Left forelimb (tissue), 1 donor: ENCODE measurements around the gene ITPA.
"Not testable (repeated sequence)": the region's sequence is repeated elsewhere in the genome, so short reads cannot be mapped to it uniquely, and the experiment has no call there.

ENCODE experiments used
- DNase-seq: peaks from one replicate; pipeline ENCODE4 v3.0.0-alpha.2; 2018; ENCODE audit warnings: low spot score

ITPA gene

DNA sequence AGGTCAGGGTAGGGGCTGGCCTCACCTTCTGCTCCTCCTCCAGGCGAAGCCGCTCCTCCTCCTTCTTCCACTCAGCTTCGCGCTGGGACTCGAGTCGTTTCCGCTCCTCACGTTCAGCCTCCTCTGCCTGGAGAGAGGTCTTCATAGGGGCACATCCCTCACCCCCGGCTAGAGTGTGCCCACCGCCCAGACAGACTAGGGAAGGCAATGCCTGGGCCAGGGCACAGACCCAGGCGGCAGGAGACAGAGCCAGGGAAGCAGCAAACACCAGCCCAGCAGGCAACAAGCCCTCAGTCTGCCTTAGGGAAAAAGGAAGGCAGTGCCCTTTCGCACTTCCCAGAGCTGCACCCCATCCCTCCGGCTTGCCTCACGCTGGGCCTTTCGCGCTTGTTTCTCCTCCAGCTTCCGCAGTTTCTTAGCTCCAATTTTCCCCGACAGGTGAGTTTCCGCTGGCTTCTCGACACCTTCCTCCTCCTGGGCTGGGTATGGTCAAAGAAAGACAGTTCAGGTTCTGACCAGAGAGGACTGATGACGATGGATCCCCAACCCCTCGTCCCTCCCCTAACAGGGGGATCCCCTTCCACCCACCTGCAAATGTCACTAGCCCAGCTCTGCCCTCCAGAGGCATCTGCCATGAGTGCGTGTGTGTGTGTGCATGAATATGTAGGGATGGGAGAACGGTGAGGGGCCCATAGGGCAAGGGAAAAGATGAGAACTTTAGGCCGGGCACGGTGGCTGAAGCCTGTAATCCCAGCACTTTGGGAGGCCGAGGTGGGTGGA is 9.1 kb upstream of the ITPA start:
- no peak for DNase-seq

DNA sequence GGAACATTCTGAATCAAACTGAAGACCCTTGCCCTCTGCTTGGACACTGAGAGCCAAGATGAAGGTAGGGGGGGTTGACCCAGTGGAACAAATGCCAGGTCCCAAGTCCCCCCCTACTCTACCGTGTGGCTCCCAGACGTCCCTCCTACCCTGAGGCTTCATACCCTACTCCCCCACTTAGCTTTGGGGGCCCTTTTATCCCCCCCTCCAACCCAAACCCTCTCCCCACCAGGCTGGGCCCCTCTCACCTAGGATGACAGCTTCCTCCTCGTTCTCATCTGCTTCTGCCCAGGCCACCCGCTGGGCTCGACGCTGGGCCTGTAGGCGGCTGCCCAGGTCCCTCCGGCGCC is 6.4 kb upstream of the ITPA start:
- no peak for DNase-seq

GRCh38 chr20:3203315-3204123 is 5.8 kb upstream of the ITPA start:
- DNase-seq, result no peak

GRCh38 chr20:3204124-3204794 is 5.0 kb upstream of the ITPA start, which contains the start of gene DDRGK1:
Gene DDRGK1, minus strand, starts transcription at chr20:3204682. Its CDS starts 55 bp downstream, at chr20:3204627.
- peak; percentile 91 for DNase-seq

DNA sequence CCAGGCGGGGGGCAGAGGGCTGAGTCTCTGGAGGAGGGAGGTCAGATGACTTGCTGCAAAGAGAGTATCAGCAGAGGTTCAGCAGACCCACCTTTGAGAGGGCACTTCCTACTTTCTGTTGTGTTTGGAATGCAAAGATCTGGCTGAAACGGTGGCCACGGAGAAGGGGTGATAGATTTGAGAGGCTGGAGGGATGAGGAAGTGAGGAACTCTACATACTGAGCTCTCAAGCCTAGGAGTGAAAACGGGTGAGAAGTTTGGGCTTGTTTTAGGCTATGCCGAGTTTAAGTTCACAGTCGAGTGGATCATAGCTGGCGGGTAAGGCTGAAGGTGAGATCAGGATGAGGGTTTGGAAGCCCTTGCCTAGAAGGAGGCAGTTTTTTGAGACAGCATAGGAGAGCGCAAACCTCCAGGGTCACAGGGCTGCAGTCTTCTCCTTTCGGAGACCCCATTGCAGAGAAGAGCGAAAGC is 477 bp upstream of the ITPA start:
- DNase-seq, result no peak

- no peak for DNase-seq
Measured at GRCh38 chr20:3209946-3210317, 634 bp downstream of the ITPA start.

- DNase-seq, result no peak
Measured at GRCh38 chr20:3210346-3210745, 1.0 kb downstream of the ITPA start.

- no peak for DNase-seq
Measured at GRCh38 chr20:3213226-3213625, 3.9 kb downstream of the ITPA start.

DNA sequence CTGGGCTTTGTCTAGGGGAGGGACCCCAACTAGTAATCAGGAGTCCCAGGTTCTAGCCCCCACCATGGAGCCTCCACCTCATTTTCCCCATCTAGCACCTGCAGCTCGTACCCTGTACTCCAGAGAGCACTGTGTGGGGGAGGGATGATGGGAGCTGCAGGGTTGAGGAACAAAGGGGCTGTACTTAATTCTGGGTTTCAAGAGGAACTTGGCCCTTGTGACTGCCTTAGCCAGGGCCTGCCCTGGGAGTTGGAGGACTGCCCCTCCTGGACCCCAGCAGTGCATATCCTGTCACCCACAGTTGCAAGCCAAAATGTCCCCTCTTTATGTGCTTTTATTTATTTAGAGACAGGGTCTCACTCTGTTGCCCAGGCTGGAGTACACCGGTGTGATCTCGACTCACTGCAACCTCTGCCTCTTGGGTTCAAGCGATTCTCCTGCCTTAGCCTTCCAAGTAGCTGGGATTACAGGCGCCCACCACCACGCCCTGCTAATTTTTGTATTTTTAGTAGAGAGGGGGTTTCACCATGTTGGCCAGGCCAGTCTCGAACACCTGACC is 6.1 kb downstream of the ITPA start:
- not testable (repeated sequence) for DNase-seq

GRCh38 chr20:3218307-3218988 is 9.2 kb downstream of the ITPA start:
- DNase-seq, result no peak

GRCh38 chr20:3221398-3222226 is 12.3 kb downstream of the ITPA start:
- no peak for DNase-seq

GRCh38 chr20:3222635-3223600 is 13.6 kb downstream of the ITPA start:
- no peak for DNase-seq

DNA sequence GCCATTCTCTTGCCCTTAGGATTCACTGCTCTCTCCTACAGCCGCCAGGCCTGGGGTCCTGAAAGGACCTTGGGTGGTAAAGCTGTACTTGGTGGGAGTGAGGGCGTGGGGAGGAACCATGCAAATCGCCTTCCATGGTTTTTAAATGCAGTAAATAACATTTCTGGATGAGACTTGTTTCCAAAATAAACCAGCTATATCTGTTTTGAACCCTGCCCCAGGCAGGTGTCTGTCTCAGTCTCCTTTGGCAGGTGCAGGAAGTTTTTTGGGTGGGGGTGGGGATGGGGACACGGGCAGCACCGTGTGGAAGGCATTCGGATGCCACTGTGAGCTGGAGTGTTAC is 14.3 kb downstream of the ITPA start:
- DNase-seq, result no peak

DNA sequence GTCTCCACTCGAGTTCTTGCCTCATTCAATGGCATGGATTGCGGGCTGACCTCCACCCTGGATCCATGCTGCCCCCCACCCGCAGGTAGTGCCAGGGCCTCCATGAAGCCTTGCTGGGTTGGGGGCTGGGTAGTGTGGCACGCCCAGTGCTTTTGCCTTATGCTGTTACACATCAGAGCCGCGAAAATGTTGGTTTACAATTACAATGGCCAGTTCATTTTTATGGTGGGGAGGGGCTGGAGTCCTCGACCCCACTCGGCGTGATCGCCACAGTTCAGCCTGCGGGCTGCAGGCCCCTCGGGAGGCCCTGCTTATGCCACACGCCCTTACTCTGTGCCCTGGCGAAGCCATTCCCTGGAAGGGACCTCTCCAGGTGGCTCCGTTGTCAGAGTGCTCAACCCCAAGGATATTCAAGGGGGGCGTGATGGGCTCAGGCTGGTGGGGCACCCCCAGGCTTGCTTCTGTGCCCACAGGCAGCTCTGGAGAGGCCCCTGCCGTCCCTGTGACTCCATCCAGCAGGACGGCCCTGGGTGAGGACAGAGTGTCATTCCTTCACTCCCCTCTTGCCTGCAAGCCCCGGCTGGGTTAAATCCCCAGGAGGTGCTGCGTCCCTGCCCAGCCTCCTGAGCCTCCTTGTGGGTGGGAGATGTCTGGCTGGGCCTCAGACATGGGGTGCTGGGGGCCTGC is 14.8 kb downstream of the ITPA start:
- DNase-seq, result no peak

- DNase-seq, result no peak
Measured at GRCh38 chr20:3224681-3225421, 15.6 kb downstream of the ITPA start.

- no peak for DNase-seq
Measured at GRCh38 chr20:3226093-3226492, 16.8 kb downstream of the ITPA start.

DNA sequence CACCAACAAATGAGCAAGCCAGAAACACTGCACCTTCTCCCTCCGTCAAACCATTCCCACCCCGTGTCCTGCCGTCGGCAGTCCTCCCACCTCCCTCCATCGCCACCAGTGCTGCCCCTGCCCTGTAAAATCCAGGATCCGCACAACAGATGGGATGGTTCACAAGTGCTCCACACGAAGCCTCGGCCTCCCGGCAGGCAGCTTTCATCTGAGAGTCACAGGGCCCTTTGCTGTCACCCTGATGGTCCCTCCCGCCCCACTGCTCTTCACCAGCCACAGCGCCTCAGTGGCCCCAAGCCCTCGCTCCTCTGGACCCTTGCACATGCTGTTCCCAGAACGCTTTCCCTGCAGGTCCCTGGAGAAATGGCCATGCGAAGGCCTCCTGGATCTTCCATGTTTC is 17.6 kb downstream of the ITPA start:
- DNase-seq, result no peak

DNA sequence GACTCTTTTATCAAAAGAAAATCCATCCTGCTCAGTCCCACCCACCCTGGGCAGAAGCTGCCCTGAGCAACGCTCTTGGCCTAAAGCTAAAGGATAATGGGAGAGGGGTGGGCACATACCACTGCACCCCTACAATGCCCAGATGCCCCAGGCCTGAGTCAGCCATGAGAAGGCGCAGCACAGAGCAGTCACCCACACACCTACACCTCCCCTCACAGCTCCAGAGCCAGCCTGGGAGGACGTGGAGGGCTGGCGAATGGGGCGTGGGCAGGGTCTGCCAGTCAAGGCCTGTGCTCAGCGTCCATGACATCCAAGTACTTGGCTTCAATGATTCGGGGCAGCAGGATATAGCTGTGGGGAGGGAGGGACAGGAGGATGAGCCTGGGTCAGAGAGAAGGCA is 18.2 kb downstream of the ITPA start:
- DNase-seq, result no peak
